ENCODE results near the gene RAB5B.

- TF ChIP-seq POLR2A (IDR thresholded peaks at IDR 0.05; ENCODE audit: low read length) (no peak), GATA1 (IDR thresholded peaks at IDR 0.05; ENCODE audit: low read depth, low read length) (no peak)
These were observed 38.1 kb upstream of the RAB5B start for GRCh38 chr12:55935738-55936151.

All from erythroblast (primary cell).